ENCODE data around the gene BRMS1.
"Not testable (repeated sequence)": the region's sequence is repeated elsewhere in the genome, so short reads cannot be mapped to it uniquely, and the experiment has no call there.

Gene BRMS1

GRCh38 chr11:66362481-66363147 lies 17.7 kb upstream of the BRMS1 start:
- no peak for DNase-seq

GRCh38 chr11:66361502-66361941 lies 16.6 kb upstream of the BRMS1 start:
- DNase-seq: no peak

- DNase-seq: no peak
These were observed 15.6 kb upstream of the BRMS1 start for GRCh38 chr11:66360406-66361073.

- DNase-seq: no peak
These were observed 14.8 kb upstream of the BRMS1 start for GRCh38 chr11:66359662-66360087.

- not testable (repeated sequence) for DNase-seq
These were observed 5.8 kb upstream of the BRMS1 start for GRCh38 chr11:66350560-66351235.

- DNase-seq: no peak
These were observed 4.1 kb upstream of the BRMS1 start for GRCh38 chr11:66349084-66349386.

- peak; percentile 87 for DNase-seq
These were observed 2.7 kb upstream of the BRMS1 start, which contains the start of gene B4GAT1 for GRCh38 chr11:66347425-66348276. TSS of gene B4GAT1 (minus strand) at chr11:66347629. CDS start at chr11:66347545, 84 bp downstream.

- DNase-seq: peak; percentile 46
These were observed 1.8 kb upstream of the BRMS1 start for GRCh38 chr11:66346476-66347424.

- DNase-seq: no peak
These were observed 379 bp upstream of the BRMS1 start for GRCh38 chr11:66345316-66345649.

- no peak for DNase-seq
These were observed 1.7 kb downstream of the BRMS1 start for GRCh38 chr11:66343176-66343575.

- DNase-seq: no peak
These were observed 3.3 kb downstream of the BRMS1 start for GRCh38 chr11:66341502-66342126.

GRCh38 chr11:66340596-66341501 lies 4.1 kb downstream of the BRMS1 start:
- DNase-seq: no peak

GRCh38 chr11:66339686-66340483 lies 5.0 kb downstream of the BRMS1 start:
- no peak for DNase-seq

- DNase-seq: no peak
These were observed 5.7 kb downstream of the BRMS1 start for GRCh38 chr11:66339162-66339675.

- no peak for DNase-seq
These were observed 6.4 kb downstream of the BRMS1 start for GRCh38 chr11:66338276-66339161.

- no peak for DNase-seq
These were observed 7.6 kb downstream of the BRMS1 start for GRCh38 chr11:66337103-66337899.
